Measurements from ENCODE around the gene SACS.

DNA sequence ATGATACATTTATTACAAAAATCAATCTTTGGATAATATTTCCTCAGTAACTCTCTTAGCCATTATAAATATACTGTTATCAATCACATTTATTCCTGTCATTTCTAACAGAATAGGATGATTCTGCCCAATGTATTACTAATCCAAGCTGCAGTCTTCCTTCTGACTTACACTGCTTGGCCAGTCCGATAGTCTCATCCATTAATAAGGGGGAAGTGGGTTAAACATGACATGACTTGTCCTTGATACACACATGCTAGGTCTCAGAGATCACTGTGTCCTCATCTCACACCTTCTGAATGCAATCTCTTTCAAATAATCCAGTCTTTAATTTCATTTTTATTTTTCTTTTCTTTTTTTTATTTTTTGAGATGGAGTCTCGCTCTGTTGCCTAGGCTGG, 18.8 kb downstream of the SACS start:
- TF ChIP-seq, protein P1, sequence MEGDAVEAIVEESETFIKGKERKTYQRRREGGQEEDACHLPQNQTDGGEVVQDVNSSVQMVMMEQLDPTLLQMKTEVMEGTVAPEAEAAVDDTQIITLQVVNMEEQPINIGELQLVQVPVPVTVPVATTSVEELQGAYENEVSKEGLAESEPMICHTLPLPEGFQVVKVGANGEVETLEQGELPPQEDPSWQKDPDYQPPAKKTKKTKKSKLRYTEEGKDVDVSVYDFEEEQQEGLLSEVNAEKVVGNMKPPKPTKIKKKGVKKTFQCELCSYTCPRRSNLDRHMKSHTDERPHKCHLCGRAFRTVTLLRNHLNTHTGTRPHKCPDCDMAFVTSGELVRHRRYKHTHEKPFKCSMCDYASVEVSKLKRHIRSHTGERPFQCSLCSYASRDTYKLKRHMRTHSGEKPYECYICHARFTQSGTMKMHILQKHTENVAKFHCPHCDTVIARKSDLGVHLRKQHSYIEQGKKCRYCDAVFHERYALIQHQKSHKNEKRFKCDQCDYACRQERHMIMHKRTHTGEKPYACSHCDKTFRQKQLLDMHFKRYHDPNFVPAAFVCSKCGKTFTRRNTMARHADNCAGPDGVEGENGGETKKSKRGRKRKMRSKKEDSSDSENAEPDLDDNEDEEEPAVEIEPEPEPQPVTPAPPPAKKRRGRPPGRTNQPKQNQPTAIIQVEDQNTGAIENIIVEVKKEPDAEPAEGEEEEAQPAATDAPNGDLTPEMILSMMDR (IDR thresholded peaks at IDR 0.05; ENCODE audit: low read length), result no peak
- no peak for TF ChIP-seq EZH2 (IDR thresholded peaks at IDR 0.05; ENCODE audit: borderline replicate concordance, low read length)

Measured in OCI-LY1 (cell line).